PC-9 (cell line): ENCODE measurements around the gene FAM171A1. TPM values are rescaled to one million over a fixed set of nuclear protein-coding genes. Genes with fewer than 3 reads are reported as not detected.

Source experiments
- BruUV-seq: library from RNA; stranded (reverse); fragments of 400-500 nt; replicated peaks from 2 replicates; lab custom pipeline; 2021; lab: Mats Ljungman, UMichigan
- CTCF ChIA-PET: fragments of 300-600 bp; sonication (Branson Sonifier 250); formaldehyde crosslinking; loops from one replicate; lab custom pipeline; 2022; ENCODE audit warnings: antibody characterized with exemption; lab: Charles Lee
- POLR2A ChIA-PET: fragments of 300-600 bp; sonication (Branson Sonifier 250); formaldehyde crosslinking; loops from one replicate; lab custom pipeline; 2022; ENCODE audit warnings: antibody characterized with exemption; ENCODE audit not compliant: unreplicated experiment; lab: Charles Lee
- DNase-seq, 2 experiments: peaks; one replicate each; pipeline versions ENCODE4 v3.0.0 to v3.0.0-alpha.2; 2015 to 2022; ENCODE audit warnings: mixed read lengths in 1 of 2
- H2AFZ ChIP-seq: fragments of 200-600 bp; sonication (generic); 2 replicates; pipeline ENCODE4 v1.8.1; 2017; ENCODE audit warnings: antibody characterized with exemption
- H3F3A ChIP-seq: fragments of 200-600 bp; sonication (generic); 2 replicates; pipeline ENCODE4 v1.8.1; 2017; ENCODE audit warnings: antibody characterized with exemption, mild to moderate bottlenecking, low read depth; ENCODE audit not compliant: insufficient read depth
- H3K27ac ChIP-seq: fragments of 200-600 bp; sonication (generic); 2 replicates; pipeline ENCODE4 v1.6.1; 2016; ENCODE audit warnings: mixed run types
- H3K27me3 ChIP-seq: fragments of 200-600 bp; sonication (generic); 2 replicates; pipeline ENCODE4 v1.6.1; 2016; ENCODE audit warnings: low read depth, mixed run types; ENCODE audit not compliant: insufficient read depth
- H3K36me3 ChIP-seq: fragments of 200-600 bp; sonication (generic); 2 replicates; pipeline ENCODE4 v1.6.1; 2016; ENCODE audit warnings: low read depth, mixed run types
- H3K4me1 ChIP-seq: fragments of 200-600 bp; sonication (generic); replicated peaks from 2 replicates; pipeline ENCODE4 v1.6.1; 2016; ENCODE audit warnings: mixed run types; ENCODE audit not compliant: insufficient read depth
- H3K4me2 ChIP-seq: fragments of 200-600 bp; sonication (generic); 2 replicates; pipeline ENCODE4 v1.6.1; 2017; ENCODE audit warnings: mixed run types
- H3K4me3 ChIP-seq: fragments of 200-600 bp; sonication (generic); 2 replicates; pipeline ENCODE4 v1.6.1; 2016; ENCODE audit warnings: mixed run types
- H3K79me2 ChIP-seq: fragments of 200-600 bp; sonication (generic); 2 replicates; pipeline ENCODE4 v1.6.1; 2017; ENCODE audit warnings: low read depth, mixed run types
- H3K9me2 ChIP-seq: fragments of 200-600 bp; sonication (generic); 2 replicates; pipeline ENCODE4 v1.8.1; 2017; ENCODE audit warnings: mild to moderate bottlenecking; ENCODE audit not compliant: insufficient read depth
- H3K9me3 ChIP-seq: fragments of 200-600 bp; sonication (generic); 2 replicates; pipeline ENCODE4 v1.8.1; 2016; ENCODE audit warnings: low read depth; ENCODE audit not compliant: insufficient read depth
- H4K20me1 ChIP-seq: fragments of 200-600 bp; sonication (generic); 2 replicates; pipeline ENCODE4 v1.8.1; 2017; ENCODE audit not compliant: insufficient read depth
- CTCF ChIP-seq: fragments of 200-600 bp; sonication (generic); conservative IDR thresholded peaks from 2 replicates; pipeline ENCODE4 v1.6.1; 2017; ENCODE audit warnings: mixed run types, antibody characterized with exemption, mild to moderate bottlenecking, moderate library complexity
- EZH2 ChIP-seq: fragments of 200-600 bp; sonication (generic); IDR thresholded peaks from 2 replicates; pipeline ENCODE4 v1.8.0; 2017; ENCODE audit warnings: antibody characterized with exemption, low read depth
- intact Hi-C: fragments of 100-400 bp; cut with micrococcal nuclease; formaldehyde crosslinking; loops from one replicate; pipeline ENCODE4 v1.10.0; 2022; ENCODE audit not compliant: unreplicated experiment
- total RNA-seq: library from RNA; stranded (reverse); gene quantifications from 2 replicates; pipeline ENCODE4 v1.2.3, GENCODE V29; 2021

The FAM171A1 gene
- total RNA-seq, 1 experiment from 2014 or later: 3.0 TPM

GRCh38 chr10:15216700-15217099 lies 154.4 kb downstream of the FAM171A1 start:
- H3K4me2 ChIP-seq: no peak overlapping the region
- no peak for DNase-seq
- H3K27me3 ChIP-seq: peaks cover 9% of the 10 kb centered on the region; the same call in 1 of the 2 replicates
- H3K4me3 ChIP-seq: no peak overlapping the region
- BruUV-seq: no TSS peak
- no peaks in the 10 kb centered on the region for H3K36me3 ChIP-seq
- ChIA-PET CTCF (no interaction called here), POLR2A (no interaction called here)
- no peaks in the 10 kb centered on the region for H3F3A ChIP-seq
- H3K27ac ChIP-seq: no peak overlapping the region
- H3K9me2 ChIP-seq: no peaks in the 10 kb centered on the region
- no peak overlapping the region for H2AFZ ChIP-seq
- TF ChIP-seq EZH2 (no peak), CTCF (no peak)
- H3K79me2 ChIP-seq: no peaks in the 10 kb centered on the region
- no peaks in the 10 kb centered on the region for H4K20me1 ChIP-seq
- H3K4me1 ChIP-seq: no peaks in the 10 kb centered on the region
- intact Hi-C loops: no loop called here
- no peaks in the 10 kb centered on the region for H3K9me3 ChIP-seq

GRCh38 chr10:15214237-15214636 lies 156.9 kb downstream of the FAM171A1 start:
- Histone ChIP-seq H3K27me3 (peaks cover 9% of the 10 kb centered on the region; the same call in 1 of the 2 replicates), H3K79me2 (no peaks in the 10 kb centered on the region), H3K4me3 (no peak overlapping the region), H3K9me2 (no peaks in the 10 kb centered on the region), H3K27ac (no peak overlapping the region), H4K20me1 (no peaks in the 10 kb centered on the region), H2AFZ (no peak overlapping the region), H3K36me3 (no peaks in the 10 kb centered on the region), H3K4me2 (no peak overlapping the region), H3K9me3 (no peaks in the 10 kb centered on the region), H3F3A (no peaks in the 10 kb centered on the region), H3K4me1 (no peaks in the 10 kb centered on the region)
- TF ChIP-seq EZH2 (no peak), CTCF (no peak)
- intact Hi-C loops: no loop called here
- ChIA-PET CTCF (no interaction called here), POLR2A (no interaction called here)
- DNase-seq: no peak
- no TSS peak for BruUV-seq

GRCh38 chr10:15213461-15213861 lies 157.6 kb downstream of the FAM171A1 start:
- no TSS peak for BruUV-seq
- no peak for DNase-seq
- Histone ChIP-seq H3F3A (no peaks in the 10 kb centered on the region), H3K36me3 (no peaks in the 10 kb centered on the region), H3K4me3 (no peak overlapping the region), H3K4me1 (no peaks in the 10 kb centered on the region), H3K9me3 (no peaks in the 10 kb centered on the region), H3K4me2 (no peak overlapping the region), H4K20me1 (no peaks in the 10 kb centered on the region), H3K9me2 (no peaks in the 10 kb centered on the region), H3K79me2 (no peaks in the 10 kb centered on the region), H3K27ac (no peak overlapping the region), H3K27me3 (peaks cover 9% of the 10 kb centered on the region; the same call in 1 of the 2 replicates), H2AFZ (no peak overlapping the region)
- POLR2A ChIA-PET: no interaction called here
- TF ChIP-seq EZH2: no peak
- no peak for TF ChIP-seq CTCF
- CTCF ChIA-PET: no interaction called here
- intact Hi-C loops: no loop called here
